GM10847 (cell line): Measurements from ENCODE around the gene ADAM10.

Experiments used
- POLR2A ChIP-seq: IDR thresholded peaks from 2 replicates; pipeline ENCODE4 v1.6.1; 2011; ENCODE audit not compliant: insufficient read length; ENCODE audit errors: extremely low read depth

Gene ADAM10

DNA sequence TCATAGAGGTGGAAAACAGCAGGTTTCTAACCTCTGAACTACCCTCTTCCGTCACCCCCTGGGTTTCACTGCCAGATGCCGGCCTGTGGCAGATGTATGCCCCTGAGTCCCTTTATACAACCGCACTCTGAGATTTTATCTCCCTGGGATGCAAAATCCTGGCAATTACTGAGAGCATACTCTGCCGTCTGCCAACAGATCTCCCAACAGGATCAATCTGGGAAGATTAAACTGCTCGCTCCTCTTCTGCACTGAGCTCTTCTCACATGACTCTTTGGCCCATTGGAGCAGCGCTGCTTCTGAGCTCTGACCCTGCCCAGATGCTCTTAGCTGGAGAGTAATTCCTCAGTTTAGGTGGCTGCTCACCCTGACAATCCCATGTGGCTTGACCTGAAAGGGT lies 184.5 kb downstream of the ADAM10 start:
- no peak for TF ChIP-seq POLR2A

DNA sequence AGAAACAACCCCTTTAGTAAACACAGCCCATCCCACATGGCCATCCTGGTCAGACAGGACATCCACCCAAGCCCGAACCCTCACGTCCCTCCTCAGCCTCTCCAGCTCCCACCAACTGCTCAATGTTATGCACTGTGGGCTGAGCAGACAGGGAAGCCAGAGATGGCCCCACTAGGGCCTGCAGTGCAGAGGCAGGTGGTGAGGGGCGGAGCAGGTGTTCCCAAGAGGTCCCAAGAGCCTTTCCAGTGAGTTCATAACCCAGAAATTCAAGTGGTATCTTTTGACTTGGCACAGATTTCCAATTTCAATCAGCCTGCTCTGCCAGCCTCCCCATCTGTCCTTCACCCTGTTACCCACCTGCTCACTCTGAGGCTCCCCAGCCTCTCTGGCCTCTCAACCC lies 187.4 kb downstream of the ADAM10 start:
- no peak for TF ChIP-seq POLR2A

DNA sequence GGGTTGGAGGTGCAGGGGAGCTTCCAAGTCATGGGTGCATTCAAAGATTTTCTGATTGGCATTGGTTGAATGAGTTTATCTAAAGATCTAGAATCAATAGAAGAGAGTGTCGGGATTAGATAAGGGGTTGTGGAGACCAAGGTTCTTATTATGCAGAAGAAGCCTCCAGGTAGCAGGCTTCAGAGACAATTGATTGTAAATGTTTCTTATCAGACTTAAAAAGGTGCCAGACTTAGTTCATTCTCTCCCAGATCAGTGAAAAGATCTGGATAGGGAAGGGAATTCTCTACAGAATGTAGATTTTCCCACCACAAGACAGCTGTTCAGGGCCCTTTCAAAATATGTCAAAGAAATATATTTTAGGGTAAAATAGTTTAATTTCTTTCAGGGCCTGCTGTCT lies 188.2 kb downstream of the ADAM10 start:
- TF ChIP-seq POLR2A, result no peak

DNA sequence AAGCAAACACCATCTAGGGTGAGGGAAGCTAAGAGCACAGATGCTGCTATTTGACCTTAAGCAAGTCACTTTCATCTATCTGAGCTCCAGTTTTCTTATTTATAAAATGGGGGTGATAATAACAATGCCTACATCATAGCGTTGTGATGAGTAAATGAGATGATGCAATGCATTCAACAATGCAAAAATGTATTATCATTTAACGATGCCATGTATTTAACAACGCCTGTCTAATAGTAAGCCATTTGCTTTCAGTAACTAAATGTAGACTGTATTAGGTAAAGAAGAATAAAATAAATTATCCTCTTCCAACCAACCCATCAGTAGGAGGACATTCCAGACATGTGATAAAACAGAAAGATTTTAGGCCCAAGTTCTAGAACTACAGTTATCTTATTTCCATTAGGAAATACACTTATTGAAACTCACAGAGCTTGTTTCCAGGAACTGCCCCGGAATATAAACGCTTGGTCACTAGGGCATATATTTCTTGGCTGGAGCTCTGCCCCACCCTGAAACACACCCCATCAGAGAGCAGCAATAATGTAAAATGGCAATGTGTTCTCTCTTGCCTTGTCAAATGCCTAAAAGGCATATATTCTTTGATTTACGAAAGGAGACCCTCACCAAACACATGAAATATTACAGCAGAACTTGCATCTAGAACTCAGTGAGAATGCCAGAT lies 189.5 kb downstream of the ADAM10 start:
- TF ChIP-seq POLR2A, result no peak

DNA sequence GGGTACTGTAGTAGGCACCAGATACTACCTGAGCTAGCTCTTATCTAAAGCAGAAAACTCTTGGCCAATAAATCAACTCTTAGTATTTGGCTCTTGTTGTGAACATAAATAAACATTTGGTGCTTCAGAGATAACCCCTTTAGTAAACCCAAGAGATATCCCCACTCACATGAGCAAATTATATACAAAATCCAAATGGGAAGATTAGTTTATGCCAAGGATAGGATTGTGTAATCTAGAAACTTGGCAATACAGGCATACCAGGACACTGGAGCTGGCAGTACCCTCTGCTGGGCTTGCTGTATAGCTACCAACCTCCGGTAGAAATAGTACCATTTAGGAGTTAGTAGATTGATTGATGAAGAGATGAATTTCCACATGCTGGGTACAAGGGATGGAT lies 190.7 kb downstream of the ADAM10 start:
- no peak for TF ChIP-seq POLR2A

DNA sequence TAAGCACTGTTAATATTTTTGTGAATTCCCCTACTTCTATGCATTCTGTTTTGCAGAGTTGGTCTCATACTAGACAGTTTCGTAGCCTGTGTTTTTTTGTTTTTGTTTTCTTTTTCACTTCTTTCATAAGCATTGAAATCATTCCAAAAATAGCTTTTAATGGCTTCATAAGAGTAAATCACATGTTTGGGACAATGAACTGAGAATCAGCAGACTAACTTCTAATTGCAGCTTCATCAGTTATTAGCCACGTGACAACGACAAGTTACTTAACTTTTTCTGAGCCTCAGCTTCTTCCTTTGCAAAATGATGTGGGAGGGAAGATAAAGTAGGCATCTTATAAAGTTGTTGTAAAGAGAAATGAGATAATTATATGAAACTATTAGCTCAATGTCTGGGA lies 193.0 kb downstream of the ADAM10 start:
- no peak for TF ChIP-seq POLR2A

DNA sequence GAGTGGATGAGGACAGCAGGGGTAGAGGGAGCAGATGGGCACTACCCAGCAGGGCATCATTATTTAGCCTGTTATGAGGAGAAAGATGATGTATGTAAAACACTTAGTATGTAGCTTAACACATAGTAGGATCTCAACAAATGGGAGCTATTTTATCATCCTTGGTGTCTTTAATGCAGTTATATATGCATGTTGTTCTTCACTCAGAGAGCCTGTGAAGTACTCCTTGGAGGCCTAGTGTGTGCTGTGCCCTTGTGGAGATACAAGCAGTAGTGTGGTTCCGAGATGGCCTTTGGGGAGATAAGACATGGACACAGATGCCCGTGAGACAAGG lies 193.5 kb downstream of the ADAM10 start:
- TF ChIP-seq POLR2A, result no peak

DNA sequence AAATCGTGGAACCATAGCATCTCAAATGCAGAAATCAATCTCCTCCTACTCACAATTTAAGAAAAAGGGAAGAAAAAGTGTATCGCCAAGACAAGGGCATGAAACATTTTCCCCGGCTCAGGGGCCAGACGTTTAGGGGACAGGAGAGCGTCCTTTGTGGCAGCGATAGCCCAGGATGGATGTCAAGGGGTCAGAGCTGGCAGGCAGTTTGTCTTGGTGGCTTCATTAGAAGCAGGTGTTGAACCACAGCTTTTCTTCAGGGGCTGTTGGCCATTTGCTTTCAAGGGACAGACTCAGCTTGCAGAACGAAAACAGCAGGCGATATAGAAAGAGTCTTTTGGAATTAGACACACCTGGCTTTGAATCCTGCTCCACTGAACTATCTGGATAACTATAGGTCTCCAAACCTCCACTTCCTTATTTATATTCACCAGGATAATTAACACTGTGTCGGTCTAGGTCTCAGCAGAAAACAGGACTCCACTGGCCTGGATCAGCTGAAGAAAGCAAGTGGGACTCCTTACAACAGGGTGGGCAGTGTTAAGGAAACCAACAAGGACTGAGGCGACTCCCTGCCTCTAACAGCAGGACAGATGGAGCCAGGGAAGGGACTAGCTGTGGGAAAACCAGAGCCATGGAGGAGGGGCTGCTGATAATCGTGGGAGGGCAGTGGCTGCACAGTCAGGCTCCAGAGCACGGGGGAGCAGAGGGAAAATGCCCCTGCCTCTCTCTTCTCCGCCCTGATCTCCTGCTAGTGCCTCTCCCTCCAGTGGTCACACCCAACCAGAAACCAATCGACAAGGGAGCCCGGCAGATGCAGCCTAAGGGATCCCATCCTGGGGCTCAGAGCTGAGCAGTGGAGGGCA lies 194.1 kb downstream of the ADAM10 start:
- no peak for TF ChIP-seq POLR2A

DNA sequence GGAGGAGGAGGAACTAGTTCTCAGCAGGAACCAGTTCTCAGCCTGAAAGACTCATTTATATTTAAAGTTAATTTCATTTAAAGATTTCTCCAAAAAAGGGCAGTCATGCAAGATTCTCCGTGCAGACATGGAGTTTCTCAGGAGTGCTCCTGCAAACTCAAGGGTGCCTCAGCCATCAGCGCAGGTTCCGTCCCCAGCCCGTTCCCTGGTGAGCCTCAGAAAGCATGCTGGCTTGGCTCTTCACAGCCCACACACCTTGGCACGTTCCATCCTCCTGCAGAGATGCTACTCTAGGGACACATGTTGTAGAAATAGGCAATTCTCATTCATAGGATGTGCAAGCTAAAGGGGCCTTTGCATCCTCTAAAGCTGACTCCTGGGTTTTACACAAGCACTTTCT lies 194.7 kb downstream of the ADAM10 start:
- no peak for TF ChIP-seq POLR2A

DNA sequence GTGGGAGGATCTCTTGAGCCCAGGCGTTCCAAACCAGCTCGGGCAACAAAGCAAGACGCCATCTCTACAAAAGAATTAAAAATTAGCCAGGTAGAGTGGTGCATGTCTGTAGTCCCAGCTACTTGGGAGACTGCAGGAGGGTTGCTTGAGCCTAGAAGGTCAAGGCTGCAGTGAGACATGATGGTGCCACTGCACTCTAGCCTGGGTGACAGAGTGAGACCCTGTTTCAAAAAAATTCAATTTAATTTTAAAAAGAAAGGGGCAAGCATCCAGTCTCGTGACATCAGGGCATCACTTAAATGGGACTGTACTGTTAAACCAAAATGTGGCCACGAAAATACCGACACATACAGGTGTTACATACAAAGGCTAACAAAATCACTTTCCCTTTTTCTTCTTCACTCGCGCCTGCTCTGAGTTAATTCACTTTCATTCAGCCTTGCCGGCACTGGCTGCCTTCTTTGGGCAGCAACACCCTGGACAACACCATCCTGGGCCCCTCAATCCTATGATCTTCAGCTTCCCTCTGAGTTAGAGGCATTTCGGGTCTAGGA lies 196.1 kb downstream of the ADAM10 start:
- no peak for TF ChIP-seq POLR2A

DNA sequence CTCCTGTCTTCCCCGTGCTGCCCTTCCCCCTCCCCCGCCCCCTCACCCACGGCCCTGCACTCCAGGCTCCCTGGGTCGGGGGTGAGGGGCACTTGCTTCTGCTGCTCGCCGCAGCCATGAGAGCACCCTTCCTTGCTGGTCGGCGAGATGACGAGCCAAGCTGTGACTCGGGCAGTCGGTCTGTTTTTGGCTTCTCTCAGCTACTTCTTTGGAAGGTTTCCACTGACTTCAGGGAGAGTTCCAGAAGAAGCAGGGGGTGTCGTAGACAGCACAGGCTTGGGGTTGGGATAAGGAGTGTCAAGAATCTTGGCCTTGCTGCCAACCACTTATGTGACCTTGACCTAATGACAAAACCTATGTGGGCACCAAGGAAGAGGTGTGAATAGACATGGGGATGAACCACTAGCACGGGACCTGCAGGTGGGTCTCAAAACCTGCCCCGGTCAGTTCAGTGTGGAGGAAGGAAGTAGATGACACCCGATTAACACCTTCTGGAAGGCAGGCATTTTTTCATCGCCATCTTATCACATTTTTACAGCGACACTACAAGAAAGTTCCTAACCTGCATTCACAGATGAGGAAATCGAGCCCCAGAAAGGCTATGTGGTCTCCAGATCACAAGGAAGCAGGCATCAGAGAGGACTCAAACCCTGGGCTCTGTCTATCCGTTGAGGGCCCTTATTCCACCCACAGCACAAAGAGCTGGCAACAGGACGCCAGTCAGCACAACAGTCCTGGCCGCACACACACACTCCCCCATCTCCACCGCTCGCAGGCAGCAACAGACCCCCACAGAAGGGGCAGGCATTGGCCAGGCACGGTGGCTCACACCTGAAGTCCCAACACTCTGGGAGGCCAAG lies 196.8 kb downstream of the ADAM10 start:
- TF ChIP-seq POLR2A, result no peak

DNA sequence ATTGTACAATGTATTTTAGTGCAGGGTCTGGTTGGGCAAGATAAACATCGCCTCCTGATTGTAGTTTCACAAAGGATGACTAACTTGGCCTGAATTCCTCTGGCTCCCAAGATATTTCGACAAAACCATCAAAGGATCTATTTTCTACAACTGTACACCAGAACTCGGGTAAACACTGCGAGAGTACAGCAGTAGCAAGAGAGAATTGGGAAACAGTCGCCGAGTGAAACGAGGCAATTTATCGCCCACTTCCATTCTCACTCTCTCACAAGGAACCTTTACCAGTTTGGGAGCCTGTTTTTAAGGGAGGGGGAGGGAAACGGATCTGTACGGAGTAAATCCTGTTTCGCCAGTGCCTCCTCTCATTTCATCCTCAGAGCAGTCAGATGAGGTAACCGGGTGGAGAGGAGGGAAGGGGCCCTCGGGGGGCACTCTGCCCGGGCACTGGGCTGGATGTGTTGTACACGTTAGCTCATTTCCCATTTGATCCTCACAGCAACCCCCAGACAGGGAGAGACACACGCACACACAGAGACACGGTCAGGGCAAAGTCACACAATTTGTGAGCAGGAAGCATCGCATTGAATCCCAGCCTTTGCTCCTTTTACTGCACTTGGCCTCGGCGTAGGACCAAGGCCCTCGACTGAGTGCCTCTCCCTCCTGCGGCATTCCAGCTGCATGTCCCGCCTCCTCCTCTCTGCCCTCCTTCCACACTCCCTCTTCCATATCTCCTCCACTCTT lies 197.6 kb downstream of the ADAM10 start:
- TF ChIP-seq POLR2A, result no peak

DNA sequence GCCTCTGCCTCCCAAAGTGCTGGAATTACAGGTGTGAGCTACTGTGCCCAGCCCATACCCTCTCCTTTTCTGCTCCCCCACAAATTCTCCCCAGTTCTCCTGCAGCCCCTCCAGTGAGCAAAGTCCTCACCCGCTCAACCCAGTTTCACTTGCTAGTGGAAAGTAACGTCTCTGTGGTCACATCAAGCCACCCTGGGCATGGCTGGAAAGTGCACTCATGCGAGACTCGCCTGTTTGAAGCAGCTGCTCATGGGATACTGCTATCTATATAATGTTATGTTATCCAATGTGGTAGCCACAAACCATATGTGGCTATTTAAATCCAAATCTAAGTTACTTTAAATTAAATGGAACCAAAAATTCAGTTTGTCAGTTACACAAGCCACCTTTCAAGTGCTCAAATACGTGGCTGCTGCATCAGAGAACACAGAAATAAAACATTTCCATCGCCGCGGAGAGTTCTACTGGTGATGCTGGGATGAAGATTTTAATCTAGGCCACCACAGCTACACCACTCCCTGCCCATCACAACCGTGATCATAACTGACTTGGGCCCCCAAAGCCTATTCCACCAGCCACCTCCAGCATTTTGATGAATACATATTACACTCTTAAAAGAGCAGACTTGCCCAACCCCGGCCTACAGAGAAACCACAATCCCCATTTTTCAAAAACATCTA lies 198.3 kb downstream of the ADAM10 start:
- no peak for TF ChIP-seq POLR2A

DNA sequence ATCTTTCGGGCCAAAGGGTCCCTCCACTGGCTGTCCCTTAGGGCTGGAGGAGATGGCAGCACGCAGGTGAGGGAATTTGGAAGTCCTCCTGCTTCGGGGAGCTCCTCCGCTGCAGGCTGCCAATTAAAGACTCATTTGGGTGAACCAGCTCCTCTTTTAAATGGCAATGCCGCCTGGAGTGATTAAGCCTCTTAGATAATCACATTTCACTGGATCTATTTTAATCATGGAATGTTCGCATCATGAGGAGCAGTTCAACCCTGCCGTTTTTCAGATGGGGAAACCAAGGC lies 199.8 kb downstream of the ADAM10 start:
- TF ChIP-seq POLR2A, result no peak
